Ureter (tissue), 1 donor: ENCODE measurements around the gene XXYLT1. TPM values are rescaled to one million over a fixed set of nuclear protein-coding genes. Genes with fewer than 3 reads are reported as not detected.
"Not testable (repeated sequence)": the region's sequence is repeated elsewhere in the genome, so short reads cannot be mapped to it uniquely, and the experiment has no call there.

ENCODE experiments used
- DNase-seq: peaks from one replicate; pipeline ENCODE4 v3.0.0-alpha.2; 2020; ENCODE audit warnings: low spot score
- total RNA-seq: library from RNA; stranded (reverse); gene quantifications from one replicate; pipeline ENCODE4 v1.2.4, GENCODE V29; 2023
- donor health status: DM: yes; HTN: yes; CAD: no.

Gene XXYLT1
- total RNA-seq, 1 donor from 2014 or later, result 19.7 TPM

GRCh38 chr3:195097331-195098255 lies 173.4 kb downstream of the XXYLT1 start:
- no peak for DNase-seq

GRCh38 chr3:195096484-195097330 lies 174.3 kb downstream of the XXYLT1 start:
- no peak for DNase-seq

- DNase-seq, result no peak
These were observed 174.9 kb downstream of the XXYLT1 start for GRCh38 chr3:195096053-195096452.

GRCh38 chr3:195095704-195096036 lies 175.3 kb downstream of the XXYLT1 start:
- no peak for DNase-seq

GRCh38 chr3:195095035-195095703 lies 175.8 kb downstream of the XXYLT1 start:
- DNase-seq, result no peak

- DNase-seq, result no peak
These were observed 176.6 kb downstream of the XXYLT1 start for GRCh38 chr3:195094191-195094921.

GRCh38 chr3:195093731-195094130 lies 177.2 kb downstream of the XXYLT1 start:
- no peak for DNase-seq

- DNase-seq, result not testable (repeated sequence)
These were observed 182.9 kb downstream of the XXYLT1 start for GRCh38 chr3:195087840-195088601.

- no peak for DNase-seq
These were observed 183.6 kb downstream of the XXYLT1 start for GRCh38 chr3:195087328-195087727.

GRCh38 chr3:195086885-195087284 lies 184.1 kb downstream of the XXYLT1 start:
- DNase-seq, result no peak

GRCh38 chr3:195086341-195086740 lies 184.6 kb downstream of the XXYLT1 start:
- no peak for DNase-seq

GRCh38 chr3:195085356-195086130 lies 185.4 kb downstream of the XXYLT1 start:
- no peak for DNase-seq

- DNase-seq, result no peak
These were observed 186.2 kb downstream of the XXYLT1 start for GRCh38 chr3:195084746-195085145.

GRCh38 chr3:195083659-195084058 lies 187.3 kb downstream of the XXYLT1 start:
- DNase-seq, result no peak

- no peak for DNase-seq
These were observed 188.1 kb downstream of the XXYLT1 start for GRCh38 chr3:195082811-195083210.

- DNase-seq, result no peak
These were observed 189.6 kb downstream of the XXYLT1 start for GRCh38 chr3:195081242-195081963.

- no peak for DNase-seq
These were observed 190.3 kb downstream of the XXYLT1 start for GRCh38 chr3:195080571-195081151.

- no peak for DNase-seq
These were observed 190.8 kb downstream of the XXYLT1 start for GRCh38 chr3:195080125-195080524.

GRCh38 chr3:195079636-195080035 lies 191.3 kb downstream of the XXYLT1 start:
- no peak for DNase-seq
